Measurements from ENCODE around the gene UTF1. TPM values are rescaled to one million over a fixed set of nuclear protein-coding genes. Genes with fewer than 3 reads are reported as not detected.

UTF1 gene
- total and polyA plus RNA-seq, 2 of the 8 experiments (the other 6 are each of a cell fraction or from before 2014, with no cell fraction given) = 0.47 to 21.8 TPM

GRCh38 chr10:133247681-133248333, 17.8 kb downstream of the UTF1 start:
- 84% methylated on average over 32 of the region's 36 CpGs; no CpG with 5 or more reads in 1 of the 2 experiments for WGBS, 2 experiments (ENCODE audit: extremely low coverage in 1 of 2, insufficient coverage in 1 of 2, insufficient read length in 1 of 2, insufficient replicate concordance in 2 of 2, low coverage in 1 of 2, low lambda C conversion rate in 2 of 2, missing lambda C conversion rate in 1 of 2)
- Histone ChIP-seq H3K27ac (ENCODE audit: low read depth, low read length) (no peak overlapping the region), H3K56ac (replicated peaks; ENCODE audit: insufficient read length, low read depth, low read length) (no peak overlapping the region), H3K27me3 (replicated peaks in 1 of 4; ENCODE audit: control insufficient read depth in 3 of 4, extremely low read depth in 1 of 4, insufficient read depth in 3 of 4, low read length in 3 of 4) (no peaks in the 10 kb centered on the region; a peak in 3 of 7 replicates), H4K20me1 (replicated peaks in 1 of 2; ENCODE audit: control insufficient read depth in 1 of 2, insufficient read depth in 2 of 2, low read length in 2 of 2) (peaks cover 0 to 6% of the 10 kb centered on the region in 2 experiments), H3K79me1 (ENCODE audit: low read depth, low read length) (0 out of 2 replicates have a peak, but pooled peaks cover 2% of the 10 kb centered on the region), H4K8ac (ENCODE audit: extremely low read depth, insufficient read depth, low read length) (no peak overlapping the region; the same call in none of the 2 replicates), H3K14ac (ENCODE audit: insufficient read length) (no peak overlapping the region), H3K4me3 (ENCODE audit: extremely low read depth in 1 of 4, insufficient read depth in 2 of 4, low read depth in 3 of 4, low read length in 4 of 4) (no peak overlapping the region), H2BK5ac (ENCODE audit: low read depth, low read length) (peak overlapping the region; percentile 75; the same call in 1 of the 2 replicates), H3K18ac (ENCODE audit: extremely low read depth, low read length) (peak overlapping the region; percentile 78; the same call in 1 of the 2 replicates), H3K4me2 (ENCODE audit: insufficient read depth in 1 of 2, low read depth in 2 of 2, low read length in 2 of 2) (peak overlapping the region in 1 of 2 experiments; percentile 29; a peak in 1 of 4 replicates), H3K4ac (replicated peaks; ENCODE audit: insufficient read length, low read depth, low read length) (no peak overlapping the region), H2AFZ (ENCODE audit: low read length) (no peak overlapping the region), H3K4me1 (replicated peaks in 1 of 4; ENCODE audit: control insufficient read depth in 3 of 4, insufficient read depth in 4 of 4, low read length in 3 of 4) (peaks cover 0 to 15% (median 8%) of the 10 kb centered on the region in 4 experiments; a peak in 5 of 7 replicates), H3K9ac (replicated peaks in 1 of 4; ENCODE audit: extremely low read depth in 1 of 4, low read depth in 3 of 4, low read length in 3 of 4) (no peak overlapping the region), H3K36me3 (ENCODE audit: control insufficient read depth in 2 of 4, insufficient read depth in 4 of 4, low read length in 3 of 4) (no peaks in the 10 kb centered on the region; a peak in 1 of 8 replicates), H4K5ac (ENCODE audit: insufficient read length, low read depth, low read length) (no peak overlapping the region), H2BK120ac (replicated peaks; ENCODE audit: low read depth, low read length) (peak overlapping the region; percentile 31), H3K23me2 (ENCODE audit: low read depth, low read length) (0 out of 2 replicates have a peak, but pooled peaks cover 1% of the 10 kb centered on the region), H2BK12ac (ENCODE audit: low read depth, low read length) (peak overlapping the region; percentile 50; the same call in 1 of the 2 replicates), H2AK5ac (ENCODE audit: low read depth, low read length) (no peak overlapping the region), H3K9me3 (ENCODE audit: insufficient read depth in 2 of 2, low read depth in 1 of 2, low read length in 1 of 2) (no peaks in the 10 kb centered on the region), H4K91ac (replicated peaks; ENCODE audit: insufficient read length, low read length) (peak overlapping the region; percentile 47), H3K23ac (ENCODE audit: insufficient read length) (no peak overlapping the region), H3K79me2 (ENCODE audit: control insufficient read depth in 1 of 2, insufficient read depth in 2 of 2, low read length in 2 of 2) (no peaks in the 10 kb centered on the region), H2BK15ac (ENCODE audit: low read length) (peak overlapping the region; percentile 72; the same call in 1 of the 2 replicates), H2BK20ac (ENCODE audit: low read length) (no peak overlapping the region)
- ChIA-PET CTCF (ENCODE audit: partially characterized antibody) (interaction anchor here (0.6 to 3.6 kb wide), 10 partner anchors 10 to 309 kb away, joined by 3 to 24 read pairs (median 6); no protein-coding TSS in a partner anchor), POLR2A (ENCODE audit: partially characterized antibody) (interaction anchor here (2.1 to 2.3 kb wide), 2 partner anchors 10 kb away, joined by 5 to 6 read pairs; partner anchors contain the start of gene VENTX)
- no peak for TF ChIP-seq ASH2L (IDR thresholded peaks at IDR 0.05; ENCODE audit: low read length)
- 0 out of 2 replicates have a peak, but pooled peaks have one; percentile 0 for TF ChIP-seq E2F6 (IDR thresholded peaks at IDR 0.05)
- TF ChIP-seq RXRA (IDR thresholded peaks at IDR 0.05; ENCODE audit: insufficient read depth, low read depth, low read length) = no peak
- FAIRE-seq (no peak), DNase-seq (ENCODE audit: low read depth in 1 of 2, low spot score in 2 of 2) (no peak)
